ENCODE measurements around the gene CDKN1B. TPM values are rescaled to one million over a fixed set of nuclear protein-coding genes. Genes with fewer than 3 reads are reported as not detected.

The CDKN1B gene
- total and polyA plus RNA-seq, 2 of the 13 experiments (the other 11 are each of a cell fraction or from before 2014, with no cell fraction given): 20.1 to 37.2 TPM

DNA sequence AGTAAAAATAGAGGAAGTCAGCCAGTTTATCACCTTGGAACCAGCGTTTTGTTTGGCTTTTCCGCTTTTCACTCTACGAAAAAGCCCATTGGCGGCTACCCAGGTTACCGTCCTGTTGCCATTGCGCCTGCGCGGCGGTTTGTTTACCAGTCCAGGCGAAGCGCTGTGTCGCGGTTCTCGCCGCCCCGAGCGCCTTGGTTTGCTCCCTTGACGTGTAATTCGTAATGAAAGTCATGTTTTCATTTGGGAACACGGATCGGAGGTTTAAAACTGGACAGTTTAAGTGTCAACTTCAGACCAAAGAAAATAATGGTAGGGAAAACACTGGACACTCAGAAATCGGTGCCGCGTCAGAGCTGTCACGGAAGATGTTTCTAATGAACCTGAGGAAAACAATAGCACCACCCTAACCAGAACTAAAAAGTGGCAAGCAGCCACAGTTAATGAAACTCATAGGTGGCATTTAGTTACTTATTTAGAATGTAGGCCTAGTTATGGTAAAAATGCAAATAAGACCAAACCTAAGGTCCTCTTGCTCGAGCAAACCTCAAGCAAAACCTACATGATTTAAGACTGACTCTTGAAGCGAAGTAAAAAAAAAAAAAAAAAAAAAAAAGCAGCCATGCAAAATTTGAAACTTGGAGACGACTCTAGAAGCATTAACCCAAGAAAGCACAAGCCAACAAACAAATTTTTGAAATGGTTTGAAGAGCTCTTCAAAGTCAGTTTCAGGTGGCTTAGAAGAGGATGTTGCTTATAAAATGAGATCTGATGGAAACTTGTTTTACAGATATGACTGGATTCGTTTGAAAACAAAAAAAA lies 20.4 kb upstream of the CDKN1B start (continued):
- TF ChIP-seq, protein P1, sequence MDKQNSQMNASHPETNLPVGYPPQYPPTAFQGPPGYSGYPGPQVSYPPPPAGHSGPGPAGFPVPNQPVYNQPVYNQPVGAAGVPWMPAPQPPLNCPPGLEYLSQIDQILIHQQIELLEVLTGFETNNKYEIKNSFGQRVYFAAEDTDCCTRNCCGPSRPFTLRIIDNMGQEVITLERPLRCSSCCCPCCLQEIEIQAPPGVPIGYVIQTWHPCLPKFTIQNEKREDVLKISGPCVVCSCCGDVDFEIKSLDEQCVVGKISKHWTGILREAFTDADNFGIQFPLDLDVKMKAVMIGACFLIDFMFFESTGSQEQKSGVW (CRISPR knock-in tag; IDR thresholded peaks at IDR 0.05; ENCODE audit: borderline replicate concordance): no peak
- no peak for TF ChIP-seq ZFP62 (CRISPR knock-in tag; IDR thresholded peaks at IDR 0.05)
- TF ChIP-seq, protein P2, sequence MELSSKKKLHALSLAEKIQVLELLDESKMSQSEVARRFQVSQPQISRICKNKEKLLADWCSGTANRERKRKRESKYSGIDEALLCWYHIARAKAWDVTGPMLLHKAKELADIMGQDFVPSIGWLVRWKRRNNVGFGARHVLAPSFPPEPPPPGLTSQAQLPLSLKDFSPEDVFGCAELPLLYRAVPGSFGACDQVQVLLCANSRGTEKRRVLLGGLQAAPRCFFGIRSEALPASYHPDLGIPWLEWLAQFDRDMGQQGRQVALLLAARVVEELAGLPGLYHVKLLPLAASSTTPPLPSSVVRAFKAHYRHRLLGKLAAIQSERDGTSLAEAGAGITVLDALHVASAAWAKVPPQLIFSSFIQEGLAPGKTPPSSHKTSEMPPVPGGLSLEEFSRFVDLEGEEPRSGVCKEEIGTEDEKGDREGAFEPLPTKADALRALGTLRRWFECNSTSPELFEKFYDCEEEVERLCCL (CRISPR knock-in tag; IDR thresholded peaks at IDR 0.05; ENCODE audit: borderline replicate concordance): no peak
- no peak for TF ChIP-seq MTA3 (CRISPR knock-in tag; IDR thresholded peaks at IDR 0.05)
- no peak for TF ChIP-seq ZNF382 (CRISPR knock-in tag; IDR thresholded peaks at IDR 0.05; ENCODE audit: borderline replicate concordance)
- TF ChIP-seq SP2 (CRISPR knock-in tag; IDR thresholded peaks at IDR 0.05): no peak
- no peak for TF ChIP-seq NRL (CRISPR knock-in tag; IDR thresholded peaks at IDR 0.05; ENCODE audit: borderline replicate concordance)
- TF ChIP-seq, protein P3, sequence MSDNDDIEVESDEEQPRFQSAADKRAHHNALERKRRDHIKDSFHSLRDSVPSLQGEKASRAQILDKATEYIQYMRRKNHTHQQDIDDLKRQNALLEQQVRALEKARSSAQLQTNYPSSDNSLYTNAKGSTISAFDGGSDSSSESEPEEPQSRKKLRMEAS (IDR thresholded peaks at IDR 0.05): peak; percentile 50
- TF ChIP-seq FOSL2 (CRISPR knock-in tag; IDR thresholded peaks at IDR 0.05): no peak; the same call in 1 of the 2 replicates
- TF ChIP-seq, protein P4, sequence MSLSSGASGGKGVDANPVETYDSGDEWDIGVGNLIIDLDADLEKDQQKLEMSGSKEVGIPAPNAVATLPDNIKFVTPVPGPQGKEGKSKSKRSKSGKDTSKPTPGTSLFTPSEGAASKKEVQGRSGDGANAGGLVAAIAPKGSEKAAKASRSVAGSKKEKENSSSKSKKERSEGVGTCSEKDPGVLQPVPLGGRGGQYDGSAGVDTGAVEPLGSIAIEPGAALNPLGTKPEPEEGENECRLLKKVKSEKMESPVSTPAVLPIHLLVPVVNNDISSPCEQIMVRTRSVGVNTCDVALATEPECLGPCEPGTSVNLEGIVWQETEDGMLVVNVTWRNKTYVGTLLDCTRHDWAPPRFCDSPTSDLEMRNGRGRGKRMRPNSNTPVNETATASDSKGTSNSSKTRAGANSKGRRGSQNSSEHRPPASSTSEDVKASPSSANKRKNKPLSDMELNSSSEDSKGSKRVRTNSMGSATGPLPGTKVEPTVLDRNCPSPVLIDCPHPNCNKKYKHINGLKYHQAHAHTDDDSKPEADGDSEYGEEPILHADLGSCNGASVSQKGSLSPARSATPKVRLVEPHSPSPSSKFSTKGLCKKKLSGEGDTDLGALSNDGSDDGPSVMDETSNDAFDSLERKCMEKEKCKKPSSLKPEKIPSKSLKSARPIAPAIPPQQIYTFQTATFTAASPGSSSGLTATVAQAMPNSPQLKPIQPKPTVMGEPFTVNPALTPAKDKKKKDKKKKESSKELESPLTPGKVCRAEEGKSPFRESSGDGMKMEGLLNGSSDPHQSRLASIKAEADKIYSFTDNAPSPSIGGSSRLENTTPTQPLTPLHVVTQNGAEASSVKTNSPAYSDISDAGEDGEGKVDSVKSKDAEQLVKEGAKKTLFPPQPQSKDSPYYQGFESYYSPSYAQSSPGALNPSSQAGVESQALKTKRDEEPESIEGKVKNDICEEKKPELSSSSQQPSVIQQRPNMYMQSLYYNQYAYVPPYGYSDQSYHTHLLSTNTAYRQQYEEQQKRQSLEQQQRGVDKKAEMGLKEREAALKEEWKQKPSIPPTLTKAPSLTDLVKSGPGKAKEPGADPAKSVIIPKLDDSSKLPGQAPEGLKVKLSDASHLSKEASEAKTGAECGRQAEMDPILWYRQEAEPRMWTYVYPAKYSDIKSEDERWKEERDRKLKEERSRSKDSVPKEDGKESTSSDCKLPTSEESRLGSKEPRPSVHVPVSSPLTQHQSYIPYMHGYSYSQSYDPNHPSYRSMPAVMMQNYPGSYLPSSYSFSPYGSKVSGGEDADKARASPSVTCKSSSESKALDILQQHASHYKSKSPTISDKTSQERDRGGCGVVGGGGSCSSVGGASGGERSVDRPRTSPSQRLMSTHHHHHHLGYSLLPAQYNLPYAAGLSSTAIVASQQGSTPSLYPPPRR (CRISPR knock-in tag; IDR thresholded peaks at IDR 0.05; ENCODE audit: borderline replicate concordance): no peak
- TF ChIP-seq, protein P5, sequence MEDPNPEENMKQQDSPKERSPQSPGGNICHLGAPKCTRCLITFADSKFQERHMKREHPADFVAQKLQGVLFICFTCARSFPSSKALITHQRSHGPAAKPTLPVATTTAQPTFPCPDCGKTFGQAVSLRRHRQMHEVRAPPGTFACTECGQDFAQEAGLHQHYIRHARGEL (CRISPR knock-in tag; IDR thresholded peaks at IDR 0.05): no peak
- TF ChIP-seq, protein P6, sequence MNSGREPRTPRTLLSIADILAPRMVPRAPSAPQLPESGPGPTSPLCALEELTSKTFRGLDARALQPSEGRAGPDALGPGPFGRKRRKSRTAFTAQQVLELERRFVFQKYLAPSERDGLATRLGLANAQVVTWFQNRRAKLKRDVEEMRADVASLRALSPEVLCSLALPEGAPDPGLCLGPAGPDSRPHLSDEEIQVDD (CRISPR knock-in tag; IDR thresholded peaks at IDR 0.05; ENCODE audit: borderline replicate concordance): no peak
- TF ChIP-seq ETV6 (CRISPR knock-in tag; conservative IDR thresholded peaks at IDR 0.05): no peak
